KBM-7 (cell line): ENCODE data around the gene AAK1.
A peak's percentile ranks its signal among the peaks of the same experiment; 100 is the strongest.

Experiments
- DNase-seq: peaks from one replicate; pipeline ENCODE4 v3.0.0-alpha.2; 2015
- in situ Hi-C: fragments of 300-500 bp; cut with MboI; formaldehyde crosslinking; loops from 2 replicates; pipeline ENCODE4 v1.14.3; 2020; ENCODE audit warnings: low sequenced_read_pairs, low pct_unique_long_range_greater_than_20kb, mixed read lengths

Gene AAK1

DNA sequence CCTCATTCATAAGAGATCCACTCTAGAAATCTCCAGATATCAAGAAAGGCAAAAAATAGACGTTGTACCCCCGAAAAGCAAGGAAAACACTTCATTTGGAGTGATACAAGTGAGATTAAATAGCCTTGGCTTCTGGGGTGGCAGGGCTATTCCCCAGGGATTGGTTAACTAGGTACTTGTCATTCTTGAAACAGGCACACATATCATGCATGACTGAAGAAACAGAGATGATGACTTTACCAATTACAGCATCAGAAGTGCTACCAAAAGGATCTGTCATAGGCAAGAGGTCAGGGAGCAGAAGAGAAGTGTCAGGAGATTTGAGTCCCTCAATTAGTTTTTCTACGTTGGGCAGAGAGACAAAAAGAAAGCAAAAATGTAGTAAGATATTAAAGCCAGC is 161.1 kb downstream of the AAK1 start:
- no peak for DNase-seq
- in situ Hi-C loops = no loop called here

DNA sequence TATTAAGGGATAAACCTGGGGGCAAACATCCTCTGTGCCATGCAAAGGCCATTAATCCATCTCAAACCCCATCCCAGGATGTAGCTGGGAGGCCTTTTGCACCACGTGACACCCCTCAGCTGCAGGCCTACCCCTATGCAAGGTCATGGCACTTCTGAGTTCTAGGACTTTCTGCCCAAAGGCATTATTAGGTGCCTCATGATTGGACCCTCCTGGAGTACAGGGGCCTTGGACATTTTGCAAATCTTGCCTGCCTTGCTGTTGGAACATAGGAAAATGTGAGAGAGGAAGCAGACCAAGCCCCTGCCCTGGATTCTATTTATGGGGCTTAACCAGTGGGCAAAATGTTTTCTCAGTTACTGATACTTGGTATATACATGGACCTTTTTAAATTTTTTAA is 162.1 kb downstream of the AAK1 start:
- in situ Hi-C loops = no loop called here
- no peak for DNase-seq

GRCh38 chr2:69477627-69478026 is 165.9 kb downstream of the AAK1 start:
- DNase-seq = no peak
- in situ Hi-C loops = no loop called here

GRCh38 chr2:69474688-69475087 is 168.9 kb downstream of the AAK1 start:
- in situ Hi-C loops = no loop called here
- no peak for DNase-seq

DNA sequence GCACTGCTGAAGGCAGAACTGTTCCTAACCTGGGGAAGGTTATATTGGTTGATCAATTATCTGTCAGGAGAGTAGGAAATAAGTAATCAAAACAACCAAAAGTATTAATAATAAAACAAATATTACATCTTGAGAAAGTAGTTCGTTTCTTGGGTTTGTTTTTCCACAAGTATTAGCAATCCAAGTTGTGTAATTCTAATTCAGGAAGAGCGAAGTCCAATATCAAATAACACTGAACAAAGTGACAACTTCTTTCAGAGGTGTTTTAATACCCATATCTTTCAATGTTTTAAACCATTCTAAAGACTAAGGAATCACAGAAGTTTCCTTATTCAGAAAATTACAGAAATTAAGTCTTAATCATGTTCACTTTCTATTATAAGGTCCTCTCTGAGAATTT is 171.7 kb downstream of the AAK1 start:
- no peak for DNase-seq
- in situ Hi-C loops = no loop called here

- DNase-seq = no peak
- in situ Hi-C loops = no loop called here
Observed at GRCh38 chr2:69470911-69471310, 172.6 kb downstream of the AAK1 start.

DNA sequence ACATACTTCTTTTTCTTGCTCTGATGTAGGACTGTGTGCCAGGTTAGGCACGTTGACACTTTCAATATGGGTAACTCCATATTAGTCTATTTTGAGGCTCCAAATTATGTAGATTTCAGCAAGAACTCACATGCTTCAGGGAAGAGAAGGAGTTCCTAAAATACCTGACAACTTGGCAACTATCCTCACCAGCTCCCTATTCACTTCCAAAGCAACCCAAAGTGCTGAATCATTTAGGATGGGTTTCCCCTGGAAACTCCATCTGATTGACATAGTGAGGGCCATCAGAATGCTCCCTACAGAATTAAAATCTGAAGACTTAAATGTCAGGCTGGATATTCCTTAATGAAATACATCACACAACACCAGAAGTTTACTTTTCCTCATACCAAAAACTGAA is 173.8 kb downstream of the AAK1 start:
- in situ Hi-C loops = no loop called here
- DNase-seq = no peak

GRCh38 chr2:69469375-69469774 is 174.2 kb downstream of the AAK1 start:
- in situ Hi-C loops = no loop called here

GRCh38 chr2:69466728-69467127 is 176.8 kb downstream of the AAK1 start:
- in situ Hi-C loops = no loop called here
- no peak for DNase-seq

More at GRCh38 chr2:69469375-69469774, 174.2 kb downstream of the AAK1 start:
- DNase-seq = no peak

- in situ Hi-C loops = no loop called here
Observed at GRCh38 chr2:69465513-69466456, 177.8 kb downstream of the AAK1 start.

DNA sequence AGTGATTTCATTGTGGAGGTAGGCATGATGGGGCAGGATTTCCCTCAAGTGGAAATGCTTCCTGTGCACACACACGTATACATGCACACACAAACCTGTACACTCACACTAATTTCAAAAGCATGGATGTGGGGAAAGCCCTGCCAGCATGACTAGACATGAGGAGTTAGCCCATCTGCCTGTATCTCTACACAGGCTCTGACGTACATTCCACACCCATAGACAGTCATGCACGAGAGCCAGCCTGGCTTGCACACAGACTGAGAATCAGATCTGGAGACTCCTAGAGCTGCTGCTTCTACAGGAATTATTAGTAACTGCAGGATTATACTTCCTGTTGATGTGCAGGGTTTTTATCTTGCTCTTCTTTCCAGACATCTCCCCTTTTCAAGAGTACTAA is 179.0 kb downstream of the AAK1 start:
- in situ Hi-C loops = no loop called here
- no peak for DNase-seq

More at GRCh38 chr2:69465513-69466456, 177.8 kb downstream of the AAK1 start:
- DNase-seq = no peak

DNA sequence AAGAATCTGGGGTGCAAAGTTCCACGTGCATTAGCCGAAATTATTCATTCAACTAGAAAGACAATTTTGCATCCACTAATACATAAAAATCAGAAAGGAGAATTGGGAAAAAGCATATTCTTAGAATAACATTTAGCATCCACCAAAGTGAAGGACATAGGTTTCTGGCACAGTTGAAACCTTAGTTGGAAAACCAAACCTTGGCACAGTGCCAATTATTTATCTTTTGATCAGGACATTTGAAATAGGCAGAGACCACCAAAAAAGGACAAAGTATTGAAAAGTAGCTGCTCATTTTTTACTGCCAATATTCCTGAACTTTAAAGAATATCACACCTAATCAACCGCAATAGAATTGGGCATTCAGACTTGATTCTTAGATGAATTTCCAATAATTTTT is 180.8 kb downstream of the AAK1 start:
- in situ Hi-C loops = no loop called here
- DNase-seq = no peak

DNA sequence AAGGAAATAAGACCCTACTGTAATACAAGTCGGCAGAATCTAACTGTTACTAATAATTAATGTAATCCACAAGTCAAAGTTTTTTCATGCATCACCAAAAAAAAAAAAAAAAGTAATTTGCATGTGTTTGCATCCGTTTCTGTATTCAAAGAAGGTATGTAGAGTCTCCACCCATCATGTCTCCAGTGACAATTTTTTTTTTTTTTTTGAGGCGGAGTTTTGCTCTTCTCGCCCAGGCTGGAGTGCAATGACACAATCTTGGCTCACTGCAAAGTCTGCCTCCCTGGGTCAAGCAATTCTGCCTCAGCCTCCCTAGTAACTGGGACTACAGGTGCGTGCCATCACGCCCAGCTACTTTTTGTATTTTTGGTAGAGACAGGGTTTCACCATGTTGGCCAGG is 182.1 kb downstream of the AAK1 start:
- in situ Hi-C loops = no loop called here
- DNase-seq = no peak

DNA sequence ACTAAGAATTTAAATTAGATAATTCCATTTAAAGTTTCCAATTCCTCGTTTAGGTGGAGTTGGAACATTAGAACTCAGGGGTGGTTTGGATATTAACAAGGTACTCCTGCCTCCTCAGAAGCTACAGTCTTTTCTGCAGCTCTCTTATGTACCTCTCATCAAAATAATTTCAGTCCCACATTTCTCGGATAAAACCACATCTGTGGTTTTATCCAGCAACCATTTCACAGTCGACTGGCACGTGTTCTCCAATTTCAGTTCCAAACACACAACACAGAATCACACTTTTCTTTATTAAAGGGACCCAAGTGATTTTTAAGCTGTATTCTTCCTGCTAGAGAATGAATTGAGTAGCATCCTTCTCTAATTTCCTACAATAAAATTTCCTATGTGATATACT is 183.6 kb downstream of the AAK1 start:
- in situ Hi-C loops = no loop called here

GRCh38 chr2:69456950-69457445 is 186.5 kb downstream of the AAK1 start:
- in situ Hi-C loops = no loop called here

More for the DNA sequence above, 183.6 kb downstream of the AAK1 start:
- no peak for DNase-seq

DNA sequence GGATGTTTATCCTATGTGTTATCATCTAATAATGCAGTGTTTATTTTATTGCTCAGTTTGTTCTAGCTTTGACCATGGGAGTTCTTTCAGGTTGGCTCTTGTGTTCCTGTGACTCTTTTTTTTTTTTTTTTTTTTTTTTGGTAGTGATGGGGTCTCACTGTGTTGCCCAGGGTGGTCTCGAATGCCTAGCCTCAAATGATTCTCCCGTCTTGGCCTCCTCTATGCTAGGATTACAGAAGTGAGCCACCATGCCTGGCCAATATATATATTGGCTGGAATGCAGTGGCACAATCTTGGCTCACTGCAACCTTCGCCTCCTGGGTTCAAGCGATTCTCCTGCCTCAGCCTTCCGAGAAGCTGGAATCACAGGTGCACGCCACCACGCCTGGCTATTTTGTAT is 187.4 kb downstream of the AAK1 start:
- in situ Hi-C loops = no loop called here

More at GRCh38 chr2:69456950-69457445, 186.5 kb downstream of the AAK1 start:
- DNase-seq = peak; percentile 32

DNA sequence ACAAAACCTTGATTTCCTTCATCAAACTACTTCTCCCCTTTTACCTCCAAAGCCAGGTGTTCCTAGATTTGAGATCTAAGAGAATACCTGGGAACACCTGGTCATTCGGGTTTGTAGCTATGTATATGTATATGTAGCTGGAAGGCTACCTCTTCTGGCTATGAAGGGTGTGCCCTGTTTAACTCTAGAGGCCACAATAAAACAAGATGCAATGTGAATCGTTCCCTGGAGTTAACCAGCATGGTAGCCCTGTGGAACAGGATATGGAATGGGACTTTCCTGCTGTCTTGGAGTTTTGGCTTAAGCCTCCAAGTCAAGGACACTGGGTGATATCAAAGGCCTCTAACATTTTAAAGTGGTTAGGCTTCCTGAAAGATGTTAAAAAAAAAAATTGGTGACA is 188.6 kb downstream of the AAK1 start:
- in situ Hi-C loops = no loop called here
- no peak for DNase-seq

More for the DNA sequence above, 187.4 kb downstream of the AAK1 start:
- DNase-seq = no peak

- DNase-seq = no peak
- in situ Hi-C loops = no loop called here
Observed at GRCh38 chr2:69453475-69454129, 189.9 kb downstream of the AAK1 start.

GRCh38 chr2:69452687-69453086 is 190.9 kb downstream of the AAK1 start:
- DNase-seq = no peak
- in situ Hi-C loops = no loop called here

GRCh38 chr2:69450735-69451416 is 192.7 kb downstream of the AAK1 start:
- DNase-seq = no peak
- in situ Hi-C loops = no loop called here
